ENCODE results near the gene TAOK2.

The TAOK2 gene

DNA sequence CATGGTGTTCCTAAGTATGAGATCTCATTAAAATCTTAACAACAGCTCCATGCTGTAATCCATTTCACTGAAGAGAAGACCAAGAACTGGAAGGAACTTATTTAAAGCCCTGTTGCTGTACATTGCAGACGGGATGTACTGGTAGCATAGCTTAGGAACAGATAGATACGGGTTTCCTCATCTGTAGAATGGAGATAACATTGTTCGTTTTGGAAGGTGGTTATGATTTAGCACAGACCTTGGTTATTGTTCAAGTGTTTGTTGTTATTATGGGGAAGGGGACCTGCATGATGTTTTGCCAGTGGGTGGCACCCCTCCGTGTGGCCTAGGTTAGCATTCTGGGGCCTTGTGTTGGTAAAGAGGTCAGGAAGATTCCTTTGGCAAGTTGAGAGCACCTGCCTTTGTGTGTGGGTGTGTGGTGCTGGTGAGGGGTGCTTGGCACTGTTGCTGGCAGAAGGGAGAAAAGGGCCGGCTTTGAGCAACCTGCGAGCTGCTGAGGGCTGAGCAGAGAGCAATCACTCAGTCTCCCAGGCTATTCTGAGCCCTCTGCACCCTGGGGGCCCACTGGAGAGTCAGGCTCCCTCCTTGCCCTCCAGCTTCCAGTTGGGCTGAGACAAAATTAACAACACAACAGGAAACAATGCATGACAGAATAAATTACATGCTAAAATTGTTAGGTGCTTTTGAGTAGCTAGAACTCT lies 2.3 kb downstream of the TAOK2 start:
- ChIA-PET CTCF (interaction anchor here (1.1 to 4.1 kb wide), 7 partner anchors 11 to 127 kb away, joined by 3 to 25 read pairs (median 4); partner anchors contain the start of genes TLCD3B and TMEM219), POLR2A (interaction anchor here (0.8 to 1.1 kb wide), 2 partner anchors 13 to 18 kb away, joined by 4 to 5 read pairs; no protein-coding TSS in a partner anchor)

DNA sequence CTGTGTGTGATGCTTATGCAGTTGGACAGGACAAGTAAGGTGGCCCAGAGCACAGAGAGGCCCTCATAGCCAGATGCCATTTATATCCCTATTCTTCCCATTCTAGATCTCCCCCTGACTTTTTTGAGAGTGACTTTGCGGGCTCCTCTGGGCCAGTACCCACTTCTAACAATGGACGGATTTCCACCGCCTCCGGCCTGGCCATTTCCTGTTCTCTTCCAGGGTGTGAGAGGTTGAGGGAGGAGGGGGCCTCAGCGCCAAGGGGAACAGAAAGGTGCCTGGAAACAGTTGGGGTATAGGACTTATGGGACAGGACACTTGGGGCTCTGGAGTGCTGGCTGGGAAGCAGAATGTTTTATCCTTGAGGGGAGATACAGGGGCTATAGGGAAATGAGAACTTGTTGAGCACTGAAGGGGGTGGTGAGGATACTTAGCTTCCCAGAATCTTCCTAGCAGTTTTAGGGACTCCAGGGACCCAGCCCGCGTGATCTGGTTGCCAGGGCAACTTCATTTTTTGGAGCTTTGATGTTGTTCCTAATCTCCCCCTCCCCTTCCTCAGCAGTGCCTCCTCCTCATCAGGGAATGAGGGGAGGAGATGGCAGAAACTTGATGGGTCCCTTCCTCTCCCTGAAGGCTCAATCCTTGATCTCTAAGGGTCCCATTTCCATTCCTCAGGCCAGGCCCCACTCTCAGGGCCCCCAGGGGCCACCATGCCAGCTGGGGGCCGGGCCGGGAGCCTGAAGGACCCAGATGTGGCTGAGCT lies 3.6 kb downstream of the TAOK2 start:
- POLR2A ChIA-PET, result no interaction called here
- no peak for DNase-seq (ENCODE audit: extremely low spot score)
- no peak for TF ChIP-seq CTCF (IDR thresholded peaks at IDR 0.05; ENCODE audit: control extremely low read depth, extremely low read depth, low read depth, missing control alignments)

More for the DNA sequence above, 2.3 kb downstream of the TAOK2 start:
- TF ChIP-seq CTCF (IDR thresholded peaks at IDR 0.05; ENCODE audit: control extremely low read depth, extremely low read depth, low read depth, missing control alignments), result no peak
- no peak for DNase-seq (ENCODE audit: extremely low spot score)

DNA sequence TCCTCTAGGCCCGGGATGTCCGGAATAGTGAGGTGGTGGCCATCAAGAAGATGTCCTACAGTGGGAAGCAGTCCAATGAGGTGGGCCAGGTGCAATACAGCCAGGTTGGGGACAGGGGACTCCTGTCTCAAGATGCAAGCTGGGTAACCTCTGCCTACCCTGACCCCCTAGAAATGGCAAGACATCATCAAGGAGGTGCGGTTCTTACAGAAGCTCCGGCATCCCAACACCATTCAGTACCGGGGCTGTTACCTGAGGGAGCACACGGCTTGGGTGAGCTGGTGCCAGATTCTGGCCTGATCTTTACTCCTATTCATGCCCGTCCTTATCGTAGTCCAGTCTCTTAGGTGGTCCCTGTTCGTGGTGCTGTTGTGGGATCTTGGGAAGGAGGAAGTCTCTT lies 4.4 kb downstream of the TAOK2 start:
- ChIA-PET CTCF (interaction anchor here (0.6 to 2.7 kb wide), 3 partner anchors 10 to 27 kb away, joined by 3 to 8 read pairs (median 4); partner anchors contain the start of gene TMEM219), POLR2A (no interaction called here)
- TF ChIP-seq CTCF (IDR thresholded peaks at IDR 0.05; ENCODE audit: control extremely low read depth, extremely low read depth, low read depth, missing control alignments), result no peak
- DNase-seq (ENCODE audit: extremely low spot score), result no peak

More for the DNA sequence above, 3.6 kb downstream of the TAOK2 start:
- CTCF ChIA-PET, result interaction anchor here (1.0 to 2.7 kb wide), 3 partner anchors 16 to 28 kb away, joined by 4 to 8 read pairs (median 7); partner anchors contain the start of gene TMEM219

- DNase-seq (ENCODE audit: extremely low spot score), result no peak
- ChIA-PET CTCF (interaction anchor here (0.6 to 2.7 kb wide), 5 partner anchors 9 to 158 kb away, joined by 3 to 8 read pairs (median 4); partner anchors contain the start of genes MVP and TMEM219), POLR2A (no interaction called here)
- no peak for TF ChIP-seq CTCF (IDR thresholded peaks at IDR 0.05; ENCODE audit: control extremely low read depth, extremely low read depth, low read depth, missing control alignments)
Measured at GRCh38 chr16:29978564-29979270, 5.0 kb downstream of the TAOK2 start.

- CTCF ChIA-PET, result interaction anchor here (1.4 kb wide), 1 partner anchor 9 kb away, joined by 4 read pairs; the partner anchor contains the start of gene TAOK2
- no peak for DNase-seq (ENCODE audit: extremely low spot score)
- POLR2A ChIA-PET, result no interaction called here
- TF ChIP-seq CTCF (IDR thresholded peaks at IDR 0.05; ENCODE audit: control extremely low read depth, extremely low read depth, low read depth, missing control alignments), result no peak
Measured at GRCh38 chr16:29982560-29983419, 9.1 kb downstream of the TAOK2 start.

All from GM10248 (cell line).